Measurements from ENCODE around the gene ANXA7. TPM values are rescaled to one million over a fixed set of nuclear protein-coding genes. Genes with fewer than 3 reads are reported as not detected.

The ANXA7 gene
- total and polyA plus RNA-seq, 8 donors = 63.7 to 118 (median 75.1) TPM

GRCh38 chr10:73410897-73411296, 3.0 kb downstream of the ANXA7 start:
- DNase-seq = no peak
- no peak overlapping the region for H3K27ac ChIP-seq
- intact Hi-C loops (cut with DNase I) = no loop called here
- H3K36me3 ChIP-seq = peaks cover 0 to 7% of the 10 kb centered on the region in 2 donors
- TF ChIP-seq CTCF (IDR thresholded peaks at IDR 0.05) = no peak
- ATAC-seq = no peak
- H3K9me3 ChIP-seq = no peaks in the 10 kb centered on the region
- H3K27me3 ChIP-seq = no peaks in the 10 kb centered on the region
- peaks cover 13 to 58% of the 10 kb centered on the region in 2 donors for H3K4me1 ChIP-seq
- H3K4me3 ChIP-seq = no peak overlapping the region

- intact Hi-C loops (cut with DNase I) = no loop called here
- Histone ChIP-seq H3K9me3 (no peaks in the 10 kb centered on the region), H3K27me3 (no peaks in the 10 kb centered on the region), H3K4me3 (no peak overlapping the region), H3K4me1 (peaks cover 9 to 52% of the 10 kb centered on the region in 2 donors), H3K36me3 (peaks cover 0 to 7% of the 10 kb centered on the region in 2 donors), H3K27ac (no peak overlapping the region)
- no peak for TF ChIP-seq CTCF (IDR thresholded peaks at IDR 0.05)
- DNase-seq (no peak), ATAC-seq (no peak)
Measured at GRCh38 chr10:73408978-73409521, 4.8 kb downstream of the ANXA7 start.

GRCh38 chr10:73408061-73408460, 5.8 kb downstream of the ANXA7 start:
- no peak for TF ChIP-seq CTCF (IDR thresholded peaks at IDR 0.05)
- H3K4me1 ChIP-seq = peaks cover 9 to 52% of the 10 kb centered on the region in 2 donors
- DNase-seq (no peak), ATAC-seq (no peak)
- intact Hi-C loops (cut with DNase I) = no loop called here
- H3K27me3 ChIP-seq = no peaks in the 10 kb centered on the region
- no peak overlapping the region for H3K4me3 ChIP-seq
- H3K9me3 ChIP-seq = no peaks in the 10 kb centered on the region
- no peak overlapping the region for H3K27ac ChIP-seq
- H3K36me3 ChIP-seq = peaks cover 0 to 7% of the 10 kb centered on the region in 2 donors

GRCh38 chr10:73407495-73407894, 6.4 kb downstream of the ANXA7 start:
- peaks cover 4 to 46% of the 10 kb centered on the region in 2 donors for H3K4me1 ChIP-seq
- no peaks in the 10 kb centered on the region for H3K9me3 ChIP-seq
- ATAC-seq (no peak), DNase-seq (no peak)
- no peak overlapping the region for H3K27ac ChIP-seq
- H3K27me3 ChIP-seq = no peaks in the 10 kb centered on the region
- TF ChIP-seq CTCF (IDR thresholded peaks at IDR 0.05) = no peak
- H3K4me3 ChIP-seq = no peak overlapping the region
- peaks cover 0 to 7% of the 10 kb centered on the region in 2 donors for H3K36me3 ChIP-seq
- intact Hi-C loops (cut with DNase I) = no loop called here

- DNase-seq (no peak), ATAC-seq (peak; percentile 46)
- no peak for TF ChIP-seq CTCF (IDR thresholded peaks at IDR 0.05)
- H3K27me3 ChIP-seq = no peaks in the 10 kb centered on the region
- no peak overlapping the region for H3K27ac ChIP-seq
- peaks cover 0 to 40% of the 10 kb centered on the region in 2 donors for H3K4me1 ChIP-seq
- H3K4me3 ChIP-seq = no peak overlapping the region
- intact Hi-C loops (cut with DNase I) = no loop called here
- peaks cover 0 to 7% of the 10 kb centered on the region in 2 donors for H3K36me3 ChIP-seq
- no peaks in the 10 kb centered on the region for H3K9me3 ChIP-seq
Measured at GRCh38 chr10:73406846-73407245, 7.0 kb downstream of the ANXA7 start.

Data from left lung (tissue), 10 donors.